GM23338 (cell line): Measurements from ENCODE around the gene ZNF783. TPM values are rescaled to one million over a fixed set of nuclear protein-coding genes. Genes with fewer than 3 reads are reported as not detected.

Source experiments
- ATAC-seq: fragments of 200-7000 bp; cut with Tn5 transposase; 3 replicates; pipeline ENCODE4 v1.9.1; 2020
- DNase-seq: peaks from one replicate; pipeline ENCODE4 v3.0.0-alpha.2; 2015; ENCODE audit warnings: low spot score
- H2AFZ ChIP-seq: fragments of 200-600 bp; sonication (generic); 2 replicates; pipeline ENCODE4 v1.8.0; 2016; ENCODE audit warnings: antibody characterized with exemption, mild to moderate bottlenecking, moderate library complexity
- H3F3A ChIP-seq: fragments of 200-600 bp; sonication (generic); replicated peaks from 2 replicates; pipeline ENCODE4 v1.8.0; 2017; ENCODE audit warnings: antibody characterized with exemption, mixed run types, low read depth
- H3K27ac ChIP-seq: fragments of 200-600 bp; sonication (generic); 2 replicates; pipeline ENCODE4 v1.6.1; 2016; ENCODE audit warnings: low read depth
- H3K27me3 ChIP-seq: fragments of 200-600 bp; sonication (generic); 2 replicates; pipeline ENCODE4 v1.8.0; 2016; ENCODE audit warnings: mild to moderate bottlenecking, mixed run types, moderate library complexity; ENCODE audit not compliant: insufficient read depth
- H3K36me3 ChIP-seq: fragments of 200-600 bp; sonication (generic); 2 replicates; pipeline ENCODE4 v1.8.0; 2016; ENCODE audit warnings: mild to moderate bottlenecking; ENCODE audit not compliant: insufficient read depth
- H3K4me1 ChIP-seq: fragments of 200-600 bp; sonication (generic); 2 replicates; pipeline ENCODE4 v1.8.0; 2016; ENCODE audit warnings: mild to moderate bottlenecking, moderate library complexity; ENCODE audit not compliant: insufficient read depth
- H3K4me2 ChIP-seq: fragments of 200-600 bp; sonication (generic); 2 replicates; pipeline ENCODE4 v1.7.1; 2017; ENCODE audit warnings: mixed run types
- H3K4me3 ChIP-seq: fragments of 200-600 bp; sonication (generic); 2 replicates; pipeline ENCODE4 v1.6.1; 2016; ENCODE audit warnings: mixed run types
- H3K79me2 ChIP-seq: fragments of 200-600 bp; sonication (generic); replicated peaks from 2 replicates; pipeline ENCODE4 v1.8.0; 2017; ENCODE audit warnings: mild to moderate bottlenecking; ENCODE audit not compliant: insufficient read depth
- H3K9me2 ChIP-seq: fragments of 200-600 bp; sonication (generic); 2 replicates; pipeline ENCODE4 v1.8.0; 2017; ENCODE audit not compliant: insufficient read depth
- H4K20me1 ChIP-seq: fragments of 200-600 bp; sonication (generic); replicated peaks from 2 replicates; pipeline ENCODE4 v1.8.0; 2017; ENCODE audit warnings: mild to moderate bottlenecking; ENCODE audit not compliant: insufficient read depth
- H3K27ac Mint-ChIP-seq: 2 replicates; pipeline ENCODE4 v1.8.0; 2020; ENCODE audit warnings: inconsistent platforms, mild to moderate bottlenecking, moderate library complexity, mixed read lengths
- H3K27me3 Mint-ChIP-seq: 3 replicates; pipeline ENCODE4 v1.8.0; 2022; ENCODE audit warnings: low read depth, mild to moderate bottlenecking, moderate library complexity, mixed read lengths, inconsistent platforms; ENCODE audit not compliant: insufficient read depth, poor library complexity
- H3K36me3 Mint-ChIP-seq: 3 replicates; pipeline ENCODE4 v1.8.0; 2021; ENCODE audit warnings: low read depth, mild to moderate bottlenecking, inconsistent platforms, moderate library complexity, mixed read lengths
- H3K4me1 Mint-ChIP-seq: 3 replicates; pipeline ENCODE4 v1.8.0; 2020; ENCODE audit warnings: mild to moderate bottlenecking, inconsistent platforms, mixed read lengths
- H3K4me3 Mint-ChIP-seq: 3 replicates; pipeline ENCODE4 v1.8.0; 2021; ENCODE audit warnings: moderate library complexity, mild to moderate bottlenecking, inconsistent platforms, mixed read lengths
- H3K9me3 Mint-ChIP-seq: 3 replicates; pipeline ENCODE4 v1.8.0; 2020; ENCODE audit warnings: moderate library complexity, mild to moderate bottlenecking, inconsistent platforms, mixed read lengths
- CREB1 ChIP-seq: fragments of 250-450 bp; sonication (Bioruptor Pico); IDR thresholded peaks from 2 replicates; pipeline ENCODE4 v1.5.0; 2020; ENCODE audit warnings: low read depth, mild to moderate bottlenecking, moderate library complexity
- EZH2 ChIP-seq: fragments of 200-600 bp; sonication (generic); IDR thresholded peaks from one replicate; pipeline ENCODE4 v1.8.0; 2017; ENCODE audit warnings: antibody characterized with exemption, mild to moderate bottlenecking, low read depth; ENCODE audit not compliant: unreplicated experiment
- EZH2phosphoT487 ChIP-seq: fragments of 200-600 bp; sonication (generic); IDR thresholded peaks from one replicate; pipeline ENCODE4 v1.8.1; 2018; ENCODE audit warnings: antibody characterized with exemption; ENCODE audit not compliant: unreplicated experiment
- JUNB ChIP-seq: IDR thresholded peaks from one replicate; pipeline ENCODE4 v1.6.1; 2016; ENCODE audit warnings: antibody characterized with exemption; ENCODE audit not compliant: unreplicated experiment
- POLR2AphosphoS5 ChIP-seq: IDR thresholded peaks from 2 replicates; pipeline ENCODE4 v1.6.1; 2016; ENCODE audit warnings: antibody characterized with exemption, low read depth
- REST ChIP-seq: IDR thresholded peaks from one replicate; pipeline ENCODE4 v1.6.1; 2018; ENCODE audit warnings: antibody characterized with exemption; ENCODE audit not compliant: unreplicated experiment
- STAT1 ChIP-seq: IDR thresholded peaks from one replicate; pipeline ENCODE4 v1.6.1; 2016; ENCODE audit warnings: antibody characterized with exemption; ENCODE audit not compliant: unreplicated experiment
- ZNF114 ChIP-seq: fragments of 250-450 bp; sonication (Bioruptor Pico); IDR thresholded peaks from 2 replicates; pipeline ENCODE4 v1.5.0; 2020; ENCODE audit warnings: mild to moderate bottlenecking, moderate library complexity
- ZNF331 ChIP-seq: fragments of 250-450 bp; sonication (Bioruptor Pico); IDR thresholded peaks from 2 replicates; pipeline ENCODE4 v1.5.0; 2020; ENCODE audit warnings: low read depth, mild to moderate bottlenecking, moderate library complexity
- polyA plus RNA-seq: library from polyadenylated mRNA; unstranded; fragments of >200 nt; fragmentation: Nextera tagmentation; extraction: Ambion mirVana; gene quantifications from 2 replicates; pipeline ENCODE4 v1.2.1, GENCODE V29; 2016
- total RNA-seq: library from RNA; depleted of rRNA; stranded (reverse); fragments of >200 nt; shearing (Covaris generic); gene quantifications from 2 replicates; pipeline ENCODE4 v1.2.3, GENCODE V29; 2014
- TF ChIP-seq, protein P1 (sequence below): IDR thresholded peaks from 2 replicates; pipeline ENCODE4 v1.6.1; 2016; ENCODE audit warnings: antibody characterized with exemption
- TF ChIP-seq, protein P2 (sequence below): fragments of 250-450 bp; sonication (Bioruptor Pico); IDR thresholded peaks from 2 replicates; pipeline ENCODE4 v1.5.0; 2020; ENCODE audit warnings: mild to moderate bottlenecking, moderate library complexity

The ZNF783 gene
- total and polyA plus RNA-seq, 2 experiments from 2014 or later, result 2.1 to 9.0 TPM

DNA sequence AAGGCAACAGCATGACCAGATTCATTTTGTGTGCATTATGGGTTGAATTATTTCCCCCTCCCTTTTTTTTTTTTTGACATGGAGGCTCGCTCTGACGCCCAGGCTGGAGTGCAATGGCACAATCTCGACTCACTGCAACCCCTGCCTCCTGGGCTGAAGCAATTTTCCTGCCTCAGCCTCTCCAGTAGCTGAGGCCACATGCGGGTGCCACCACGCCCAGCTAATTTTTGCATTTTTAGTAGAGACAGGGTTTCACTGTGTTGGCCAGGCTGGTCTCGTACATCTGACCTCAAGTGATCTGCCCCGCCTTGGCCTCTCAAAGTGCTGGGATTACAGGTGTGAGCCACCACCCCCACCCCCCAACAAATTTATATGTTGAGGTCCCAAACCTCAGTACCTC lies 42.0 kb downstream of the ZNF783 start:
- no peak for DNase-seq
- no peak overlapping the region for H3K4me2 ChIP-seq
- H4K20me1 ChIP-seq, result no peaks in the 10 kb centered on the region
- Mint-ChIP-seq H3K27ac (no peak overlapping the region), H3K36me3 (peaks cover 1% of the 10 kb centered on the region; the same call in 1 of the 3 replicates), H3K4me3 (no peak overlapping the region), H3K4me1 (peaks cover 6% of the 10 kb centered on the region), H3K27me3 (no peaks in the 10 kb centered on the region), H3K9me3 (peaks cover 4% of the 10 kb centered on the region; the same call in 1 of the 3 replicates)
- H3K9me2 ChIP-seq, result no peaks in the 10 kb centered on the region
- no peak for ATAC-seq
- H3F3A ChIP-seq, result no peaks in the 10 kb centered on the region
- no peaks in the 10 kb centered on the region; the same call in 1 of the 2 replicates for H3K4me1 ChIP-seq
- no peak overlapping the region for H3K4me3 ChIP-seq
- H2AFZ ChIP-seq, result no peak overlapping the region
- H3K27me3 ChIP-seq, result no peaks in the 10 kb centered on the region
- H3K27ac ChIP-seq, result no peak overlapping the region
- no peaks in the 10 kb centered on the region for H3K36me3 ChIP-seq
- no peaks in the 10 kb centered on the region for H3K79me2 ChIP-seq
- no peak for TF ChIP-seq ZNF331
- no peak for TF ChIP-seq JUNB
- no peak for TF ChIP-seq REST

DNA sequence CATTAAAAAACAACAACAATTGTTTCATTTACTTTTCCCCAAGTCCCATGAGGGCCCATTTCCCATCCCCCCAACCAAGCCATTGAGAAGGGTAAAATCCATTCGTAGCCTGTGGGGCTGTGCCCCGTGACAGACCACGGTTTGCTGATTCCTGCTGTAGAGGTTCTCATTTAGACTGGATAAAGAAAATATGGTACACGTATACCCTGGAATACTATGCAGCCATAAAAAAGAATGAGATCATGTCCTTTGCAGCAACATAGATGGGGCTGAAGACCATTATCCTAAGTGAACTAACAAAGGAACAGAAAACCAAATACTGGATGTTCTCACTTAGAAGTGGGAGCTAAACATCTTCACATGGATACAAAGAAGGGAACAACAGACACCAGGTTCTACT lies 44.9 kb downstream of the ZNF783 start:
- Mint-ChIP-seq H3K9me3 (no peaks in the 10 kb centered on the region), H3K4me3 (no peak overlapping the region)
- no peak overlapping the region for H3K4me2 ChIP-seq
- TF ChIP-seq, protein P1, sequence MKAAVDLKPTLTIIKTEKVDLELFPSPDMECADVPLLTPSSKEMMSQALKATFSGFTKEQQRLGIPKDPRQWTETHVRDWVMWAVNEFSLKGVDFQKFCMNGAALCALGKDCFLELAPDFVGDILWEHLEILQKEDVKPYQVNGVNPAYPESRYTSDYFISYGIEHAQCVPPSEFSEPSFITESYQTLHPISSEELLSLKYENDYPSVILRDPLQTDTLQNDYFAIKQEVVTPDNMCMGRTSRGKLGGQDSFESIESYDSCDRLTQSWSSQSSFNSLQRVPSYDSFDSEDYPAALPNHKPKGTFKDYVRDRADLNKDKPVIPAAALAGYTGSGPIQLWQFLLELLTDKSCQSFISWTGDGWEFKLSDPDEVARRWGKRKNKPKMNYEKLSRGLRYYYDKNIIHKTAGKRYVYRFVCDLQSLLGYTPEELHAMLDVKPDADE, result no peak
- TF ChIP-seq EZH2phosphoT487 (no peak), EZH2 (no peak), CREB1 (CRISPR knock-in tag) (no peak), ZNF114 (CRISPR knock-in tag) (no peak), STAT1 (no peak), POLR2AphosphoS5 (no peak)
- TF ChIP-seq, protein P2, sequence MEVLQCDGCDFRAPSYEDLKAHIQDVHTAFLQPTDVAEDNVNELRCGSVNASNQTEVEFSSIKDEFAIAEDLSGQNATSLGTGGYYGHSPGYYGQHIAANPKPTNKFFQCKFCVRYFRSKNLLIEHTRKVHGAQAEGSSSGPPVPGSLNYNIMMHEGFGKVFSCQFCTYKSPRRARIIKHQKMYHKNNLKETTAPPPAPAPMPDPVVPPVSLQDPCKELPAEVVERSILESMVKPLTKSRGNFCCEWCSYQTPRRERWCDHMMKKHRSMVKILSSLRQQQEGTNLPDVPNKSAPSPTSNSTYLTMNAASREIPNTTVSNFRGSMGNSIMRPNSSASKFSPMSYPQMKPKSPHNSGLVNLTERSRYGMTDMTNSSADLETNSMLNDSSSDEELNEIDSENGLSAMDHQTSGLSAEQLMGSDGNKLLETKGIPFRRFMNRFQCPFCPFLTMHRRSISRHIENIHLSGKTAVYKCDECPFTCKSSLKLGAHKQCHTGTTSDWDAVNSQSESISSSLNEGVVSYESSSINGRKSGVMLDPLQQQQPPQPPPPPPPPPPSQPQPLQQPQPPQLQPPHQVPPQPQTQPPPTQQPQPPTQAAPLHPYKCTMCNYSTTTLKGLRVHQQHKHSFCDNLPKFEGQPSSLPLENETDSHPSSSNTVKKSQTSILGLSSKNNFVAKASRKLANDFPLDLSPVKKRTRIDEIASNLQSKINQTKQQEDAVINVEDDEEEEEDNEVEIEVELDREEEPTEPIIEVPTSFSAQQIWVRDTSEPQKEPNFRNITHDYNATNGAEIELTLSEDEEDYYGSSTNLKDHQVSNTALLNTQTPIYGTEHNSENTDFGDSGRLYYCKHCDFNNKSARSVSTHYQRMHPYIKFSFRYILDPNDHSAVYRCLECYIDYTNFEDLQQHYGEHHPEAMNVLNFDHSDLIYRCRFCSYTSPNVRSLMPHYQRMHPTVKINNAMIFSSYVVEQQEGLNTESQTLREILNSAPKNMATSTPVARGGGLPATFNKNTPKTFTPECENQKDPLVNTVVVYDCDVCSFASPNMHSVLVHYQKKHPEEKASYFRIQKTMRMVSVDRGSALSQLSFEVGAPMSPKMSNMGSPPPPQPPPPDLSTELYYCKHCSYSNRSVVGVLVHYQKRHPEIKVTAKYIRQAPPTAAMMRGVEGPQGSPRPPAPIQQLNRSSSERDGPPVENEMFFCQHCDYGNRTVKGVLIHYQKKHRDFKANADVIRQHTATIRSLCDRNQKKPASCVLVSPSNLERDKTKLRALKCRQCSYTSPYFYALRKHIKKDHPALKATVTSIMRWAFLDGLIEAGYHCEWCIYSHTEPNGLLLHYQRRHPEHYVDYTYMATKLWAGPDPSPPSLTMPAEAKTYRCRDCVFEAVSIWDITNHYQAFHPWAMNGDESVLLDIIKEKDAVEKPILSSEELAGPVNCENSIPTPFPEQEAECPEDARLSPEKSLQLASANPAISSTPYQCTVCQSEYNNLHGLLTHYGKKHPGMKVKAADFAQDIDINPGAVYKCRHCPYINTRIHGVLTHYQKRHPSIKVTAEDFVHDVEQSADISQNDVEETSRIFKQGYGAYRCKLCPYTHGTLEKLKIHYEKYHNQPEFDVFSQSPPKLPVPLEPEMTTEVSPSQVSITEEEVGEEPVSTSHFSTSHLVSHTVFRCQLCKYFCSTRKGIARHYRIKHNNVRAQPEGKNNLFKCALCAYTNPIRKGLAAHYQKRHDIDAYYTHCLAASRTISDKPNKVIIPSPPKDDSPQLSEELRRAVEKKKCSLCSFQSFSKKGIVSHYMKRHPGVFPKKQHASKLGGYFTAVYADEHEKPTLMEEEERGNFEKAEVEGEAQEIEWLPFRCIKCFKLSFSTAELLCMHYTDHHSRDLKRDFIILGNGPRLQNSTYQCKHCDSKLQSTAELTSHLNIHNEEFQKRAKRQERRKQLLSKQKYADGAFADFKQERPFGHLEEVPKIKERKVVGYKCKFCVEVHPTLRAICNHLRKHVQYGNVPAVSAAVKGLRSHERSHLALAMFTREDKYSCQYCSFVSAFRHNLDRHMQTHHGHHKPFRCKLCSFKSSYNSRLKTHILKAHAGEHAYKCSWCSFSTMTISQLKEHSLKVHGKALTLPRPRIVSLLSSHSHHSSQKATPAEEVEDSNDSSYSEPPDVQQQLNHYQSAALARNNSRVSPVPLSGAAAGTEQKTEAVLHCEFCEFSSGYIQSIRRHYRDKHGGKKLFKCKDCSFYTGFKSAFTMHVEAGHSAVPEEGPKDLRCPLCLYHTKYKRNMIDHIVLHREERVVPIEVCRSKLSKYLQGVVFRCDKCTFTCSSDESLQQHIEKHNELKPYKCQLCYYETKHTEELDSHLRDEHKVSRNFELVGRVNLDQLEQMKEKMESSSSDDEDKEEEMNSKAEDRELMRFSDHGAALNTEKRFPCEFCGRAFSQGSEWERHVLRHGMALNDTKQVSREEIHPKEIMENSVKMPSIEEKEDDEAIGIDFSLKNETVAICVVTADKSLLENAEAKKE (CRISPR knock-in tag), result no peak

More for the DNA sequence above, 44.9 kb downstream of the ZNF783 start:
- Mint-ChIP-seq H3K36me3 (no peaks in the 10 kb centered on the region), H3K4me1 (no peaks in the 10 kb centered on the region), H3K27me3 (no peaks in the 10 kb centered on the region), H3K27ac (no peak overlapping the region)
- Histone ChIP-seq H3K27me3 (no peaks in the 10 kb centered on the region), H3K79me2 (no peaks in the 10 kb centered on the region), H4K20me1 (no peaks in the 10 kb centered on the region), H3K4me3 (no peak overlapping the region), H3F3A (no peaks in the 10 kb centered on the region), H3K36me3 (no peaks in the 10 kb centered on the region), H3K4me1 (no peaks in the 10 kb centered on the region), H3K9me2 (no peaks in the 10 kb centered on the region), H2AFZ (no peak overlapping the region), H3K27ac (no peak overlapping the region)
- ATAC-seq (no peak), DNase-seq (no peak)
